Stimulated activated CD4-positive, alpha-beta T cell treated with anti-CD3 and anti-CD28 coated beads, Interleukin-12 subunit alpha, Interleukin-12 subunit beta, amount 100 ng/mL, for 4 hours (primary cell): ENCODE data around the gene FPR2.
A peak's percentile ranks its signal among the peaks of the same experiment; 100 is the strongest.
"Not testable (repeated sequence)": the region's sequence is repeated elsewhere in the genome, so short reads cannot be mapped to it uniquely, and the experiment has no call there.

Source experiments
- DNase-seq: peaks from one replicate; pipeline ENCODE4 v3.0.0-alpha.2; 2020

The FPR2 gene

DNA sequence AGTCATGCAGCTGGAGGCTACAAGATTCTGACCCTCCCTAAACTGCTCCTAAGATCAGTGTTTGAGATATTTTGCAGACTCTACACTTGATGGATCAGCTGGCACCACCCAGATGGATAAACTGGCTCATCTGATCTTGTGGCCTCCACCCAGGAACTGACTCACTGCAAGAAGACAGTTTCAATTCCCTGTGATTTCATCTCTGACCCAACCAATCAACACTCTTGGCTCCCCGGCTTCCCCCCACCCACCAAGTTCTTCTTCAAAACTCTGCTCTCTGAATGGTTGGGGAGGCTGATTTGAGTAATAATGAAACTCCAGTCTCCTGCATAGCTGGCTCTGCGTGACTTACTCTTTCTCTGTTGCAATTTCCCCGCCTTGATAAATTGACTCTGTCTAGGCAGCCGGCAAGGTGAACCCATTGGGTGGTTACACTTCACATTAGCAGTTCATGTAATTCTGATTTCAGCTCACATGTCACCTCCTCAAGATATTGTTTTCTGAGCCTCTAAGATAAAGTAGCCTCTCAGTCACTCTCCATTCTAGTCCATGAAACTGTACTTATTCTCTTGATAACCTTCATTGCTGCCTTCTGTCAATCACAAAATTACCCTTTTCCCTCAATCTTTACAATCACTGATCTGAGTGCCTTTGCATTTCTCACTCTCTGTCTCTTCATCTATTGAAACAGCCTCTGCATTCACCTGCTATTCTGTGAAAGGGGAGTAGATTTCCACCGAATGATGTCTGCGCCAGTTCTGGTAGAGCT, 24.1 kb downstream of the FPR2 start:
- peak; percentile 25 for DNase-seq

DNA sequence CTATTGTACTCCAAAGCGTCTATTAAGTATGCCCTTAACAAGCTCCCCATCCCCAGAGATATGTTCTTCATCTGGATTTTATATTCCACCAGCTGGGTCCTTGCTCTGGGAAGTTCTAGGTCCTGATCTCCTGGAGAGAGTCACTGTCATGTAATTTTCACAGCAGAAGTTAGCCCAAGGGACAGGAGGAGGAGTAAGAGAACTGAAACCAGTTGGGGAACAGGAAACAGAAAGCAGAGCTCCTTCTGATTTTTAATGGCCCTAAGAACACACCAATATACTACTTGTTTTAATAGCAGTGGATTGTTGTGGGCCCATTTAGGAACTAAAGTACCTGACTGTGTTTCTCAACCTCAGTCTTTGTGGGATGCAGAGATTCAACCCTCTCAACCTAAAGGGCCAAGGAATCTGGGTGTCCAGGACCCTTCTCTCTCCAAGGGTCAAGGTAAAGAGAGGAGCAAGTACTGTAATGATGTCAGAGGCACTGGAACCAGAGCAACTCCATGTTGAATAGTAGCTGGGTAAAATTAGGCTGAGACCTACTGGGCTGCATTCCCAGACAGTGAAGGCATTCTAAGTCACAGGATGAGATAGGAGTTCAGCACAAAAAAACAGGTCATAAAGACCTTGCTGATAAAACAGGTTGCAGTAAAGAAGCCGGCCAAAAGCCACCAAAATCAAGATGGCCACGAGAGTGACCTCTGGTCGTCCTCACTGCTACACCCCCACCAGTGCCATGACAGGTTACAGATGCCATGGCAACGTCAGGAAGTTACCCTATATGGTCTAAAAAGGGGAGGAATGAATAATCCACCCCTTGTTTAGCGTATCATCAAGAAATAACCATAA, 25.9 kb downstream of the FPR2 start:
- DNase-seq = no peak

DNA sequence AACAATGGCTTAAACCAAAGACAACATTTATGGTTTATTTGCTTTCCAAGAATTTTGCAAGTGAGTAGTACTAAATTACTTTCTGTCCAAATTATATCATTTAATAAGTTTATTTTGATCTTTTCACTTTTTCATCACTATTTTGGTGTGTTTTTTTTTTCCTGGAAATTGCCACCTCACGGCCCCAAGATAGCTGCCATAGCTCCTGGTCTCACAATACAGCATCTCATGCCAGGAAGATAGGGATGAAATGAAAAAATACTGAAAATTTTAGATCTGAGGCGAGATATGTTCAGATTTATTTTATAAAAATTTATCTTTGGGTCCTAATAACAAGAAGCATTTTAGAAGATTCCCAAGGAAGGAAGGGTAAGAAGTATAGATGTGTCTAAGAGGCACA, 27.0 kb downstream of the FPR2 start:
- no peak for DNase-seq

DNA sequence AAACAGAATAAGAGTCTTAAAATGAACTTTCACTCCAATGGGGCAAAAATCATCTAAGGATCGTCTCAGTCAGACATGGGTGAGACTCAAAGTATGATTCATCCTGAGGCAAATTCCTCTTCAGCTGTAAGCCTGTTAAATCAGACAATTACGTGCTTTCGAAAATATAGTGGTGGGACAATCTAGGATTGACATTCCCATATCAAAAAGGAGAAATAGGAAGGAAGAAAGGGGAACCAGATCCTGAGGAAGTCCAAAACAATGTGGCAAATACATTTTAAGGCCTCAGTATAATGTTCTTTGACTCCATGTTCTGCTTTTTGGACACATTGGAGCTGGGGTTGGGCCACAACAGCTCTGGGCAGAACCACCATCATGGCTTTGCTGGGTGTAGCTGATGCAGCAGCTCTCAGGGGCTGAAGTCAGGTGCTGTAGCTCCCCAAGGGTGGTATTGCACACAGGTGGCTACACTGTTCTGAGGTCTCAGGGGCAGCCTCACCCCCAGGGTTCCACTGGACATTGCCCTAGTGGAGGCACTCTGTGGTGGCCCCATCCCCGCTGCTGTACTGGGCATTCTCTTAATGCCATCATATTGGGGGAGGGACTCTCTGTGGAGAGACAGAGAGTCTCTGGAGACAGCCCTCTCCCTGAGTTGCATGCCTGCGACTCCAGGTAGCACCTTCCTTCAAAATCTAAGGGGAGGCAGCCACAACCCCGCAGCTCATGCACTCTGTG, 28.2 kb downstream of the FPR2 start:
- DNase-seq = no peak

DNA sequence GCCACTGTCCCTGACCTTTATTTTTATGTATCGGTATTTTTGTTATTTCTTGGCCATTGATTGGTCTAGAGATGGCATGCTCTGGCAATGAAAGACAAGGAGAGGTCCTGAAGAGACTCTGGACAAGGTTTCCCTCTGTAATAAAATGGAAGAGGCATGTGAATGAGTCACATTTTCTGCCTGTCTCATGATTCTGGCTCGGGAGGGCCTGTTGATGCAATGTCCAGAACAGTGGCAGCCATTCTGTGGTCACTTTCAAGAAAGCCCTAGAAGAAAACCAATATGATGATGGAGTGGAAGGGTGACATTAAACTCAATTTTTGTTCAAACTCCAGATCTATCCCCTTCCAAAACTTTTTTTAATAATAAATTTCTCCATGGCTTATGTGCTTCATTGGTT, 32.0 kb downstream of the FPR2 start:
- no peak for DNase-seq

DNA sequence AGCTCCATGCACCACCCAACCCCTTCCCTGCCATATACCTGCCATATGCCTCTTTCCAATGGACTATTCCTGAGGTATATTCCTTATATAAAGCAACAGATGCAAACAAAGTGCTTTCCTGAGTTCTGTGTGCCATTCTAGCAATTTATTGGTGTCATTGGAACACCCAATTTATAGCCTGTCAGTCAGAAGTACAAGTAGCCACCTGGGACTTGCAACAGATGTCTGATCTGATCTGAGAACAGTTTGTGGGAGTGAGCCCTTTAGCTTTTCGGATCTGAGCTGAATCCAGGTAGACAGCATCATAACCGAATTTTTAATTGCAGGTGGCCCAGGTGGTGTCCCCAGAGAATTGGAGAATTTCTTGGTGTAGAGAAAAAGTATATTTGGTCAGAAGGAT, 33.0 kb downstream of the FPR2 start:
- DNase-seq = no peak

DNA sequence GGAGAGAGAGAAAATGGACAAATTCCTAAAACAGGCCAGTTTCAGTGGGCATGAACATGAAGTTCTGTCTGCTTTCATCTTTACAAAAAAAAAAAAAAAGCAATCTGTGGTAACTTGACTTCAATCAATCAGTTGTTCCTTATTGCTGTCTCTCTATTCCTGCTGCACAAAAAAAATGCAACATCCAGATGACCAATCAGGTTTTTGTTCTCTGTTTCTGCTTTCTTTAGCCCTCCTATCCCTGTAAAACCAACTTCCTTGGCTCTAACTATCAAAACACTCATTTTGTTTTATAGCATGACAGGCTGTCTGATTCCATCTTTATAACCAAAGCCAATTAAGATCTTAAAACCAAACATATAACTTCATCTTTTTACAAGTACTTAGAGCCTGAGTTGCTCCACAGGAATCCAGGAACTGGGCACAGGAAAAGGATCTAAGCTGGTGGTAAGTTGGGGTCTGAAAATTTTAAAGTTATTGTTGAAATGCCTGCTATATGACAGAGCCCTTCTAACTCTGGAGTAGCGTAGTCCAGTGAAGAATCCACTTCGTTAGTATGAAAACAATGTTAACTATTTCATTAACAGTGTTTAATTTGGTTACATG, 34.0 kb downstream of the FPR2 start, which contains the start of gene FPR3:
Gene FPR3 (plus strand): TSS at position 273 of the 606 bp plus-strand sequence. CDS start 28,592 bp downstream, outside the sequence.
- DNase-seq = no peak

DNA sequence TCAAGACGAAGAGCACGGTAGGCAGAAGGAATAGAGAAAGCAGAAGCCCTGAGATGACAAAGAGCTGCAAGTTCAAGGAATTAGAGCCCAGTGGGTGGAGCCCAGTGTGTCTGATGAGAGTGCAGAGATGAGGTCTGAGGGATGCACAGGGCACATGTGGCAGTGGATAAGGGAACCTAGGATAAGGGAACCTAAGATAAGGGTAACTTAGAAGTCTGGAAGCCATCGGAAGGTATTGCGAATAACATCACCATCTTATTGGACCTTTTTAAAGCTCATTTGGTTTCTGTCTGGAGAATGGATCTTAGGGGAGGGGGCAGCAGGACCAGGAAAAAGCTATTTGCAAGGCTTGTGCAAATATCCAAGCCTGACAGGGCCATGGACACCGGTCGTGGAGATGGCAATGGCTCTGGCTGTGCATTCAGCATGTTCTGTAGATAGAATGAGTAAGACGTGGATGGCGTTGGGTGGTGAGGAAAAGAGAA, 35.3 kb downstream of the FPR2 start:
- no peak for DNase-seq

DNA sequence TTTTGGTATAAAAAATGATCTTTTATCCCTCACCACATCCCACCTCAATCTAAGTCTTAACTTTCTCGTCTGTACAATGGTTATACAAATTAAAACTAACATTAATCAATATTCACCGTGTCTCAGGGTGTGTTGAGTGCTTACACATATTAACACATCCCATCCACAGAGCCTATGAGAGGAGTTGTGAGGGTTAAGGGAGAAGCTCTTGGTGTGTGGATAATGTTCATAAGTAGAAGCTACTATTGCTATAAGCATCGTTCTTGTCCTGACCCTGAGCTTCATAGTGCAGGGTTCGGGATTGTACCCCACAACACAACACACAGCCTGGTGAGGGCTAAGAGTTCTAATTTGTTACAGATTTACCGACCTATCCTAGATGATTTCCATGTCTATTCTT, 36.5 kb downstream of the FPR2 start:
- no peak for DNase-seq

DNA sequence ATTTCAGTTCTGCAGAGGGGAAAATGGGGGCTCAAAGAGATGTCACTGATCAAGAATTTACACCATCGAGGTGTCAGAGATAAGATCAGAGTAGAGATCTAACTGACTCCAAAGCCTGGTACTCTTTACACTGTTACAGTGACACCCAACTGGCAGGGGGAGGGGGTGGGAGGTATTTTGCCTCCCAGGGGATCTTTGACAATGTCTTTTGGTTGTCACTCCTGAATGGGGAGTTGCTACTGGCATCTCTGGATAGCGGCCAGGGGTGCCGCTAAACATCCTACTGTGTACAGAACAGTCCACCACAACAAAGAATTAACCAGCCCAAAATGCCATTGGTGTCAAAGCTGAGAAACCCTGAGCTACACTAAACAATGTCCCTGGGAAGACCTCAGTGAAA, 37.1 kb downstream of the FPR2 start:
- no peak for DNase-seq

DNA sequence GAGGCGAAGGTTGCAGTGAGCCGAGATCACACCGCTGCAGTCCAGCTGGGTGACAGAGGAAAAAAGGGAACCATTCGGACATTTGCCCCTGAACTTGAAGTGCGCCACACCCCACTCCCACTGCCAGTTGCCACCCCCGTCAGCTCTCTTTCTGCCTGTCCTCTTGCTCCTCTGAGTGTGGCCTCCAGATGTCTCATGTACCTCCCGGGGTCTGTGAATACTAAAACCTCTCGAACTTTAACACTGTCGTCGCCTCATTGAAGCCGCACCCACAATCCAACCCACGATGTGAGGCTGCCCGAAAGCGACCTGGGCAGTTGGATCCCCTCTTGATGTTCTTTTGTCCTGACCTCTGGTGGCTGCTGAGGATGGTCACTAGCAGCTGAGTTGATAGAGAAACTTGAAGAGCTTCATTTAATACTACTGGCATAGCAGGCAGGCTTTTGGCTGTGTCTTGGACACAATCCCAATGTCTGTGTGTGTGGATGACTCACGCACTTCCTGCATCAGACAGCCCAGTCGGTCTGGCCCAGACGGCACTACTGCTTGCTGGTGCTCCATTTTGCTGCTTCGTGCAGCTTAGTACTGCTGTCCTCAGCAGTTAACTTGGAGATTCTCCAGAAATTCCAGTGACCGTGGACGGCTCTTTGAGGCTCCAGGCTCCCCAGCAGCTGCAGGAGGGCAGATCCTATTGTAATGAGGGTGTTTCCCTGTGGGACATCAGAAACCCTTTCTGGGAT, 38.2 kb downstream of the FPR2 start:
- DNase-seq = no peak

DNA sequence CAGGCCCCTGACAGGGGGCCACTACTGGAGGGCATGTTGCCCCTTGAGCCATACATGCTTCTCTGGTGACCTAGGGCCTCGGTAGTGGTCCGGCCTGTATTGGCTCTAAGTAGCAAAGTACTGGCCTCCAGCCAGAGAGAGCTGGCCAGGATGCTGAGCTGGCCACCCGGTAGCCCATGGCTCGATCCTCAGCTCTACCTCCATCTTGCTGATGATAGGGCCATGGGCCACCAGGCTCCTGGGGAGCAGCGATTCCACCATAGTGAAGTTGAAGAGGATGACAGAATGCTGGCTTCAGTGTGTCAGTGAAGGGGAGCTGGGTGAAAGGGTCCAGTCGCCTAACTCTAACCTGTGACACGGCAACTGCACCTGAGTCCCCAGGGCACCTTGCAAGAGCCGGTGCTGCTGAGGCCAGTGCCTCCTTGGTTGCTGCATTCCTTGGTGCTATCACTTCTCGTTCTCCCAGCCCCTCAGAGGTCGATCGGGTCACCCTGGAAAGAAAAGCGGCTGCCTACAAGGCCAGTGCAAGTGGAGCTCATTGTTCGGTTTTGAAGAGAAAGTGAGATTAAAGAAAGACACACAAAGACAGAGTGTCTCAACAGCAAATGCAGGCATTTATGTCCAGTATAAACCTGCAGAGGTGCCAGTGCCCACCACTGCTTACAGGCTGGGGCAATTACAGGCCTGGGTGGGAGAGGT, 38.9 kb downstream of the FPR2 start:
- no peak for DNase-seq

DNA sequence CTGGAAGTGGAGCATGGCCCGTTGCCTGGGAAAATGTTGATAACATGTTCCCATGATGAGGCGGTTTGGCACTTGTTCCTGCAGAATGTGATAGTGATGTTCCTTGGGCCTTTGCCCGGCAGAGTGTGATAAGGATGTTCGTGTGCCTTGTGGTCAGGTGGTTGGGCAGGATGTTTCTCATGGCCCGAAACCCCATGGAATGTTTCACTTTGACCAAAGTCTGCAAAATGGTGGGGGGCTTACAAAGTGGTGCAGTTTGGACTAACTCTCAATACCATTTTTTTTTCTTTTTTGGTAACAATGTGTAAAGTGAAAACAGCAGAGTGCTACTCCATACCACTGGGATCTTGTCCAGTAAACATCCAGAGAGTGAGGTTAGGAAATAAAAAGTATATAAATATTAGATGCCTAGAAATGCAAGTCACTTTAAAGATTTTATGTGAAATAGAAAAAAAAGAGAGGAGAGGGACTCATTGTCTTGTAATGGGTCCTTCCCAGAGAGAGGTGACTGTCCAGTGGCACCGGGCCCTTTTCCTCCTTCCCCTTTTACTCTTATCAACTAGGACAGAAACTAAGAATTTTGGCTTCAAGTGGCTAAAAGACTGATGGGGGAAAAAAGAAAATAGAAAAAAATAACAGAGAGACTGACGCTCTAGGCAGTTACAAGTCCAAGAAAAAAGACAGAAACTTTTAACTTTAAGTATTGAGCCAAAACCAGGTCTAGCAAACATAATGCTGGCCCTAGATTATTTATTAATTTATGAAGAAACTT, 39.7 kb downstream of the FPR2 start:
- DNase-seq = no peak

DNA sequence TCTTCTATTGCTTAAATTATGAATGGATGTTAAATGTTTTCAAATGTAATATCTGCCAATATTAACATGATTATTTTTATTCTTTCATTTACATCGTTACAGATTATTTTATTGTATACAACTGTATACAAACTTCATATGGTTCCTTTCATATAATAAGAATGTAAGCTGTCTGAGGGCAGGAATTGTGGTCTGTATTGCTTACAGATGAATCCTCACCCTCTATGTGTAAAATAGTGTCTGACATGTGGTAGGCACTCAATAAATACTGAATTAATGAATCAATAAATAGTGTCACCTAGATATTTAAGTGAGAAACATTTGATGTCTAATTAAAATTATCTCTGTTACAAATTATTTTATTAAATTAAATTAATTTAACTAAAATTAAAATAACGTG, 41.8 kb downstream of the FPR2 start:
- no peak for DNase-seq

DNA sequence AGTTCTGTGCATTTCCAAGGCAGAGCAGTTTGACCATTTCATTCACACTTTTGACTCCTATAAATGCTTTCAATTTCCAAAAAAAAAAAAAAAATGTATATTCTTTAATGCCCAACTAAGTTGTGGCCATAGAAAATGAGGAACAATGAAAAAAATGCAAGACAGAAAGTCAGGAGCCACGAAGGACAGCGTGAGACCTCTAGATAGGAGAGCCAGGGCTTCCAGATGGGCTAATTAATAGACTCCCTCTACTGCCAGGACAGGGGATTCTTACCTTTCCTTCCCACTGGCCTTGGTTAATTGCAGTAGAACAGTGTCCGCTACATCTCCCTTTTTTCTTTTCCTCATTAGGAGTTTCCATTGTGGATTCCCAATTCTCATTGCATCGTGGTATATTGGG, 42.5 kb downstream of the FPR2 start:
- DNase-seq = no peak

DNA sequence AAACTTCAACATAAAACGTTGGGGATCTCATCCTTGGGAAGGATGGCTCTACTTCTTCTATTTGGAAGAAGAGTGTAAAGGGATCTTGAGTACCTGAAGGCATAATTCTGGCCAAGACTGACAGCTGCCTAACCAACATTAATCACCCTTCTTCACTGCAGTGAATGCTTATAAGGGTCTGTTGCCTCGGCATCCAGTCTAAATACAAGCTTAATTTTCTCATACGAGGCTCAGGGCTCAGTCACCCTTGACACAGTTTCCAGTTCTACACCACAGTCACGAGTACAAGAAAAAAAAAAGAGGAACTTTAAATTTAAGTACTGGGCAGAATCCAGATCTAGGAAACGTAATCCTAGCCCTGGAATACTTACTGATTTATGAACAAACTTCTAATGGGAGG, 43.0 kb downstream of the FPR2 start:
- no peak for DNase-seq

DNA sequence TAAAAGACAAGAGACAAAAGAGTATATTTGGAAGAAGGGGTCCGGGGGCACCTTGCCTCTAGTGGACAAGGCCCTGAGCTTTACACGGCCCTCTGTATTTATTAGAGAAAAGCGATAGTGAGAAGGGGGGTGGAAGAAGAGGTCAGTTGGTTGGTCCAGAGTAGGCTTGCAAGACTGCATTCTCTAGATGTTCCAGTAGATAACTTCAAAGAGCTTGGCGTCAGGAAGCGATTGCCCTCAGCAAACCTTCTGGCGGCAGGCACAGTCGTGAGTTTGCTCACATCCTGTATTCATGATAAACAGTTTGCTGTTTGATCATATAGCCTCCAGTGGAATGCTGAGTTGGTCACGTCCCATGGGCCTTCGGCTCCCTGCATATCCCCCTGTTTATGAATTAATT, 43.8 kb downstream of the FPR2 start:
- not testable (repeated sequence) for DNase-seq

DNA sequence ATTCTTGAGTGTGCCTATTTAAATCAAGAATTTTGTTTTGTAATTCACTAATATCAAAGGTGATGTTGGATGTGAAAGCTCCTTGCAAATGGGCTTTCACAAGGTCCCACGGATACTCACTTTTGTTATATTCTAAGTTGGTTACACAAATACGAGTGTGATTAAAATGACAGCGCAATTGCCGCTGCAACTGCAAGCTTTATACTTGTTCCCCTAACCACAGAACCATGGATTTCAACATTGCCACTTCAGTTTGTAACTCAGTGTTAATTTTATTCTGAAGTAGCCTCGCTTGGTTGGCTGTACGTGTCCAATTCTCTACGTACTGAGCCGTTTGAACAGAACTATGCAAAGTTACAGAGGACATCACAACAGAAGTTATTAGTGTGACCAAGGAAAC, 44.4 kb downstream of the FPR2 start:
- not testable (repeated sequence) for DNase-seq

DNA sequence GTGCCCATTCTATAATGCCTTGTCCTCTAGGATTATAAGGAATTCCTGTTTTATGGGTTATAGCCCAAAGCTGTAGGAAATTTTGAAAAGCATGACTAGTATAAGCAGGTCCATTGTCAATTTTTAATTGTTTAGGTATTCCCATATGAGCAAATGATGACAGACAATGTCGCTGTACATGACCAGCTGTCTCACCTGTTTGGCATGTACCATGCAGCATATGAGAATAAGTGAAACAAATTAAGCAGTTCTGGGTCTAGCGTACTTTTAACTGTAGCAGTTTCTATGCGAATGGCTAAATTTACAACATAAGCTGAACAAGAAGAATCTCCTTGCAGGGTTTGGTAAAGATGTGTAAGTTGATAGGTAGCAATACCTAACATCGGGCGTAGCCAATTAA, 45.6 kb downstream of the FPR2 start:
- DNase-seq = not testable (repeated sequence)

DNA sequence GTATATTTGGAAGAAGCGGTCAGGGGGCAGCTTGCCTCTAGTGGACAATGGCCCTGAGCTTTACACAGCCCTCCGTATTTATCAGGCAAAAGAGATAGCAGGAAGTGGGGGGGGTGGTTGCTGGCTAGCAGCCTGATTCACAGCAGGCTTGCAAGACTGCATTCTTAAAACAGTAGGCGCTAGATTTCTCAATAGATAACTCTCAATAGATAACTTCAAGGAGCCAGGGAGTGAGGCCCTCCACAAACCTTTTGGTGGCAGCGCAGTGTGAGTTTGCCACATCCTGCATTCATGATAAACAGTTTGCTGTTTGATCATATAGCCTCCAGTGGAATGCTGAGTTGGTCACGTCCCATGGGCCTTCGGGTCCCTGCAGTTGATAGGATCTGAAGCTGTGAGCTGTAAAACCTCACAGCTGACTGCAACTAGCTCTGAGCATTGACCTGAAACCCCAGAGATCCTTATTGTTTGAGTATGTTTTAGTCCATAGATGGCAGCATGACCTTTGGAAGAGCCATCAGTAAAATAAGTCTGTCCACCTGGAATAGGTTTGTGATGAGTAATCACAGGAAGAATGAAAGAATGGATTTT, 46.2 kb downstream of the FPR2 start:
- DNase-seq = no peak
